SH-SY5Y (cell line): ENCODE data around the gene RIT2.

Source experiments
- GATA2 ChIP-seq: IDR thresholded peaks from 2 replicates; pipeline ENCODE4 v1.6.1; 2011; ENCODE audit warnings: mild to moderate bottlenecking, low read depth, low read length
- GATA3 ChIP-seq: IDR thresholded peaks from 2 replicates; pipeline ENCODE4 v1.6.1; 2011; ENCODE audit warnings: low read depth, mild to moderate bottlenecking, low read length, moderate library complexity

GRCh38 chr18:43013486-43013885 lies 102.0 kb downstream of the RIT2 start:
- TF ChIP-seq GATA3: no peak
- TF ChIP-seq GATA2: no peak
